DND-41 (cell line): ENCODE data around the gene ARHGAP31.

Experiments used
- ATAC-seq: fragments of 200-7000 bp; cut with Tn5 transposase; 3 replicates; pipeline ENCODE4 v1.9.1; 2021; ENCODE audit warnings: low read depth; ENCODE audit not compliant: insufficient read depth
- DNase-seq: peaks from one replicate; pipeline ENCODE4 v3.0.0-alpha.2; 2020
- H2AFZ ChIP-seq: 2 replicates; pipeline ENCODE4 v1.6.0; 2012; ENCODE audit warnings: low read depth, low read length
- H3K27ac ChIP-seq: 2 replicates; pipeline ENCODE4 v1.5.1; 2012; ENCODE audit warnings: low read length, inconsistent platforms
- H3K27me3 ChIP-seq: fragments of 200-600 bp; sonication (generic); 2 replicates; pipeline ENCODE4 v1.6.0; 2012; ENCODE audit warnings: low read length, mild to moderate bottlenecking, inconsistent platforms; ENCODE audit not compliant: insufficient read depth, poor library complexity
- H3K36me3 ChIP-seq: 2 replicates; pipeline ENCODE4 v1.5.1; 2012; ENCODE audit warnings: low read length, inconsistent platforms; ENCODE audit not compliant: insufficient read depth
- H3K4me1 ChIP-seq: 2 replicates; pipeline ENCODE4 v1.5.1; 2012; ENCODE audit warnings: mild to moderate bottlenecking, low read length; ENCODE audit not compliant: insufficient read depth
- H3K4me2 ChIP-seq: 2 replicates; pipeline ENCODE4 v1.6.0; 2012; ENCODE audit warnings: mild to moderate bottlenecking, moderate library complexity, low read length, inconsistent platforms; ENCODE audit not compliant: insufficient read depth
- H3K4me3 ChIP-seq, 2 experiments: fragments of 200-600 bp in 1 of 2; shearing (Covaris generic) in 1 of 2; 2 replicates each; pipeline ENCODE4 v1.5.1; 2012 to 2016; ENCODE audit warnings: inconsistent platforms in 2 of 2, low read length in 2 of 2, mild to moderate bottlenecking in 2 of 2, low read depth in 1 of 2, moderate library complexity in 1 of 2
- H3K79me2 ChIP-seq: 2 replicates; pipeline ENCODE4 v1.6.0; 2012; ENCODE audit warnings: low read length, inconsistent platforms; ENCODE audit not compliant: insufficient read depth
- H3K9ac ChIP-seq: 2 replicates; pipeline ENCODE4 v1.6.0; 2012; ENCODE audit warnings: low read depth, mild to moderate bottlenecking, inconsistent platforms, low read length, moderate library complexity
- H3K9me3 ChIP-seq: 2 replicates; pipeline ENCODE4 v1.5.1; 2012; ENCODE audit warnings: low read length, moderate library complexity, mild to moderate bottlenecking, inconsistent platforms; ENCODE audit not compliant: insufficient read depth, severe bottlenecking
- H4K20me1 ChIP-seq: 2 replicates; pipeline ENCODE4 v1.6.0; 2012; ENCODE audit warnings: low read length; ENCODE audit not compliant: insufficient read depth
- EZH2 ChIP-seq: IDR thresholded peaks from 3 replicates; pipeline ENCODE4 v1.6.1; 2012; ENCODE audit warnings: borderline replicate concordance, low read depth, mild to moderate bottlenecking, moderate library complexity, low read length, inconsistent platforms; ENCODE audit not compliant: severe bottlenecking
- TF ChIP-seq, protein P1 (sequence below): IDR thresholded peaks from 2 replicates; pipeline ENCODE4 v1.5.1; 2012; ENCODE audit warnings: borderline replicate concordance, low read length, moderate library complexity, mild to moderate bottlenecking; ENCODE audit not compliant: poor library complexity, severe bottlenecking; ENCODE audit errors: extremely low read depth

The ARHGAP31 gene

GRCh38 chr3:119463171-119464169 lies 169.3 kb downstream of the ARHGAP31 start, which contains the start of gene TMEM39A:
Gene TMEM39A, minus strand, starts transcription at chr3:119463615. Its CDS starts 1,541 bp downstream, at chr3:119462074.
- H3K9me3 ChIP-seq = no peaks in the 10 kb centered on the region
- H3K4me1 ChIP-seq = peaks cover 45% of the 10 kb centered on the region
- H3K9ac ChIP-seq = peak within 1 kb of the TSS; percentile 68
- no peak for TF ChIP-seq EZH2
- TF ChIP-seq, protein P1, sequence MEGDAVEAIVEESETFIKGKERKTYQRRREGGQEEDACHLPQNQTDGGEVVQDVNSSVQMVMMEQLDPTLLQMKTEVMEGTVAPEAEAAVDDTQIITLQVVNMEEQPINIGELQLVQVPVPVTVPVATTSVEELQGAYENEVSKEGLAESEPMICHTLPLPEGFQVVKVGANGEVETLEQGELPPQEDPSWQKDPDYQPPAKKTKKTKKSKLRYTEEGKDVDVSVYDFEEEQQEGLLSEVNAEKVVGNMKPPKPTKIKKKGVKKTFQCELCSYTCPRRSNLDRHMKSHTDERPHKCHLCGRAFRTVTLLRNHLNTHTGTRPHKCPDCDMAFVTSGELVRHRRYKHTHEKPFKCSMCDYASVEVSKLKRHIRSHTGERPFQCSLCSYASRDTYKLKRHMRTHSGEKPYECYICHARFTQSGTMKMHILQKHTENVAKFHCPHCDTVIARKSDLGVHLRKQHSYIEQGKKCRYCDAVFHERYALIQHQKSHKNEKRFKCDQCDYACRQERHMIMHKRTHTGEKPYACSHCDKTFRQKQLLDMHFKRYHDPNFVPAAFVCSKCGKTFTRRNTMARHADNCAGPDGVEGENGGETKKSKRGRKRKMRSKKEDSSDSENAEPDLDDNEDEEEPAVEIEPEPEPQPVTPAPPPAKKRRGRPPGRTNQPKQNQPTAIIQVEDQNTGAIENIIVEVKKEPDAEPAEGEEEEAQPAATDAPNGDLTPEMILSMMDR = no peak
- peaks cover 48% of the 10 kb centered on the region for H3K79me2 ChIP-seq
- peaks cover 33% of the 10 kb centered on the region; the same call in 1 of the 2 replicates for H3K36me3 ChIP-seq
- H3K27ac ChIP-seq = peak within 1 kb of the TSS; percentile 78
- peak within 1 kb of the TSS; percentile 66 for H3K4me2 ChIP-seq
- H3K27me3 ChIP-seq = no peaks in the 10 kb centered on the region
- H2AFZ ChIP-seq = peak within 1 kb of the TSS; percentile 78
- H3K4me3 ChIP-seq = peak within 1 kb of the TSS; percentile 71 to 88
- no peaks in the 10 kb centered on the region for H4K20me1 ChIP-seq
- DNase-seq (peak; percentile 97), ATAC-seq (peak; percentile 89)

GRCh38 chr3:119468041-119468440 lies 173.9 kb downstream of the ARHGAP31 start:
- H3K4me3 ChIP-seq = peak overlapping the region in 1 of 2 experiments; percentile 86; a peak in 2 of 4 replicates
- TF ChIP-seq EZH2 = no peak
- TF ChIP-seq, protein P1 = no peak
- H4K20me1 ChIP-seq = no peaks in the 10 kb centered on the region
- peak overlapping the region; percentile 83 for H3K9ac ChIP-seq
- H3K4me2 ChIP-seq = peak overlapping the region; percentile 87
- H3K4me1 ChIP-seq = peaks cover 36% of the 10 kb centered on the region
- DNase-seq (no peak), ATAC-seq (no peak)
- peak overlapping the region; percentile 85 for H3K27ac ChIP-seq
- H3K36me3 ChIP-seq = peaks cover 22% of the 10 kb centered on the region
- peak overlapping the region; percentile 97 for H2AFZ ChIP-seq
- no peaks in the 10 kb centered on the region for H3K27me3 ChIP-seq
- H3K79me2 ChIP-seq = peaks cover 35% of the 10 kb centered on the region
- no peaks in the 10 kb centered on the region for H3K9me3 ChIP-seq

DNA sequence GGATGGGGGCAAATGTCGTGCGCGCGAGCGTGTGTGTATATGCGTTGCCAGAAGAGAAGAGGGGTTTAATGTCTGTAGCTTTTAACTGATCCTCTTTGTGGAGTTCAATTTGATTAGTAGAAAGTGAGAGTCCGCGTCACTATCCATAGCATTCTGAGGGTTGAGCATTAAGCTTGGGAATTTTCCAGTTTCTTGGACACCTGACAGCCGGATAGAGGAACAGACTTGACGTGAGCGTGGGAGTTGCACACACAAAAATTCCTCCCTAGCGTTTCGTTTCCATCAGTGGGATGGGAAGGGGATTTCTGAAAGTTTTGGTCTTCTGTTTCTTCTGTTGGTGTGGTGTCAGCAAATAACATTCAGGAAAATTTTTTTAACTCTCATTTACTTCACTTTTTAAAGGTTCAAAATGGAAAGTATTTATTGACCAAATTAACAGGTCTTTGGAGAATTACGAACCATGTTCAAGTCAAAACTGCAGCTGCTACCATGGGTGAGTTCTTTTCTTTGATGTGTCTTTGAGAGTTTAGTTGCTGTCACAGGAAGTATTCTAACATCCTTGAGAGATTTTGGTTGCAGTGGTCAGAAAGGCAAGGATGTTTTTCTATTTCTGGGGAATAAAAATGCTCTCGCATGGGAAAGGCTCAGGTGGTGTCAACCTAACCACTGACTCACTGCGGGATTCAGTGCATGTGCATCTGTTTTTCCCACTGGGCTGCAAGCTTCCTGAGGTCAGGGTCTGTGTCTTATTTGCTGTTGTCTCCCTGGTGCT lies 175.4 kb downstream of the ARHGAP31 start:
- H3K36me3 ChIP-seq = peaks cover 30% of the 10 kb centered on the region
- no peaks in the 10 kb centered on the region for H3K9me3 ChIP-seq
- H3K4me3 ChIP-seq = peak overlapping the region; percentile 86 to 87
- H3K27me3 ChIP-seq = no peaks in the 10 kb centered on the region
- peaks cover 27% of the 10 kb centered on the region for H3K4me1 ChIP-seq
- H3K9ac ChIP-seq = peak overlapping the region; percentile 83
- peak overlapping the region; percentile 72 for H3K27ac ChIP-seq
- peaks cover 31% of the 10 kb centered on the region for H3K79me2 ChIP-seq
- DNase-seq (no peak), ATAC-seq (peak; percentile 32; the same call in 1 of the 3 replicates)
- no peak for TF ChIP-seq EZH2
- TF ChIP-seq, protein P1 = no peak
- H3K4me2 ChIP-seq = peak overlapping the region; percentile 87
- H2AFZ ChIP-seq = peak overlapping the region; percentile 97
- H4K20me1 ChIP-seq = no peaks in the 10 kb centered on the region
